ENCODE data around the gene SP140. TPM values are rescaled to one million over a fixed set of nuclear protein-coding genes. Genes with fewer than 3 reads are reported as not detected.

SP140 gene
- total RNA-seq, 1 experiment from 2014 or later = not detected

- Mint-ChIP-seq H3K27me3 (ENCODE audit: insufficient read depth, unreplicated experiment) (no peaks in the 10 kb centered on the region), H3K27ac (ENCODE audit: unreplicated experiment) (no peak within 1 kb of the TSS)
Measured at GRCh38 chr2:230326453-230327417, 101.2 kb downstream of the SP140 start, which contains the start of gene SP140L. SP140L (plus strand) TSS chr2:230327193; CDS start chr2:230327270, 77 bp downstream.

GRCh38 chr2:230327418-230328154 lies 102.0 kb downstream of the SP140 start:
- Mint-ChIP-seq H3K27me3 (ENCODE audit: insufficient read depth, unreplicated experiment) (no peaks in the 10 kb centered on the region), H3K27ac (ENCODE audit: unreplicated experiment) (no peak overlapping the region), H3K36me3 (ENCODE audit: insufficient read depth, unreplicated experiment) (no peaks in the 10 kb centered on the region), H3K4me3 (ENCODE audit: unreplicated experiment) (no peak overlapping the region), H3K9me3 (ENCODE audit: unreplicated experiment) (no peaks in the 10 kb centered on the region), H3K4me1 (ENCODE audit: low read depth, unreplicated experiment) (no peaks in the 10 kb centered on the region)
- no TSS peak for BruUV-seq (replicated peaks)
- ChIA-PET CTCF (no interaction called here), POLR2A (no interaction called here)
- H3K4me3 ChIP-seq (ENCODE audit: low read depth, low read length) = no peak overlapping the region
- no peaks in the 10 kb centered on the region for H3K27me3 ChIP-seq (replicated peaks; ENCODE audit: control insufficient read depth, insufficient read depth, low read length)
- no peaks in the 10 kb centered on the region for H3K36me3 ChIP-seq (ENCODE audit: control insufficient read depth, insufficient read depth, low read length)
- TF ChIP-seq CTCF (IDR thresholded peaks at IDR 0.05; ENCODE audit: insufficient read depth in 1 of 2, low read depth in 1 of 2, low read length in 1 of 2, severe bottlenecking in 1 of 2, unreplicated experiment in 1 of 2) = no peak
- H3K4me1 ChIP-seq = no peaks in the 10 kb centered on the region
- H3K9me3 ChIP-seq = no peaks in the 10 kb centered on the region
- intact Hi-C loops (cut with micrococcal nuclease; ENCODE audit: unreplicated experiment) = no loop called here
- DNase-seq = no peak

More at GRCh38 chr2:230326453-230327417, 101.2 kb downstream of the SP140 start, which contains the start of gene SP140L:
- H3K9me3 ChIP-seq = no peaks in the 10 kb centered on the region
- no peaks in the 10 kb centered on the region for H3K36me3 ChIP-seq (ENCODE audit: control insufficient read depth, insufficient read depth, low read length)
- Mint-ChIP-seq H3K36me3 (ENCODE audit: insufficient read depth, unreplicated experiment) (no peaks in the 10 kb centered on the region), H3K4me1 (ENCODE audit: low read depth, unreplicated experiment) (no peaks in the 10 kb centered on the region), H3K4me3 (ENCODE audit: unreplicated experiment) (no peak within 1 kb of the TSS), H3K9me3 (ENCODE audit: unreplicated experiment) (no peaks in the 10 kb centered on the region)
- H3K27me3 ChIP-seq (replicated peaks; ENCODE audit: control insufficient read depth, insufficient read depth, low read length) = no peaks in the 10 kb centered on the region
- CTCF ChIA-PET = no interaction called here
- POLR2A ChIA-PET = no interaction called here
- no peak within 1 kb of the TSS for H3K4me3 ChIP-seq (ENCODE audit: low read depth, low read length)
- BruUV-seq (replicated peaks) = no TSS peak
- no peaks in the 10 kb centered on the region for H3K4me1 ChIP-seq
- DNase-seq = no peak
- intact Hi-C loops (cut with micrococcal nuclease; ENCODE audit: unreplicated experiment) = no loop called here
- TF ChIP-seq CTCF (IDR thresholded peaks at IDR 0.05; ENCODE audit: insufficient read depth in 1 of 2, low read depth in 1 of 2, low read length in 1 of 2, severe bottlenecking in 1 of 2, unreplicated experiment in 1 of 2) = no peak

- H3K4me1 Mint-ChIP-seq (ENCODE audit: low read depth, unreplicated experiment) = no peaks in the 10 kb centered on the region
- H3K4me3 ChIP-seq (ENCODE audit: low read depth, low read length) = no peak overlapping the region
- no peak overlapping the region for H3K27ac Mint-ChIP-seq (ENCODE audit: unreplicated experiment)
- no peaks in the 10 kb centered on the region for H3K36me3 ChIP-seq (ENCODE audit: control insufficient read depth, insufficient read depth, low read length)
- H3K27me3 Mint-ChIP-seq (ENCODE audit: insufficient read depth, unreplicated experiment) = no peaks in the 10 kb centered on the region
- H3K9me3 ChIP-seq = no peaks in the 10 kb centered on the region
- DNase-seq = no peak
- H3K27me3 ChIP-seq (replicated peaks; ENCODE audit: control insufficient read depth, insufficient read depth, low read length) = no peaks in the 10 kb centered on the region
- ChIA-PET CTCF (no interaction called here), POLR2A (no interaction called here)
- H3K4me1 ChIP-seq = no peaks in the 10 kb centered on the region
- BruUV-seq (replicated peaks) = no TSS peak
- TF ChIP-seq CTCF (IDR thresholded peaks at IDR 0.05; ENCODE audit: insufficient read depth in 1 of 2, low read depth in 1 of 2, low read length in 1 of 2, severe bottlenecking in 1 of 2, unreplicated experiment in 1 of 2) = no peak
- no peak overlapping the region for H3K4me3 Mint-ChIP-seq (ENCODE audit: unreplicated experiment)
- intact Hi-C loops (cut with micrococcal nuclease; ENCODE audit: unreplicated experiment) = no loop called here
- no peaks in the 10 kb centered on the region for H3K36me3 Mint-ChIP-seq (ENCODE audit: insufficient read depth, unreplicated experiment)
- no peaks in the 10 kb centered on the region for H3K9me3 Mint-ChIP-seq (ENCODE audit: unreplicated experiment)
Measured at GRCh38 chr2:230328155-230328458, 102.6 kb downstream of the SP140 start.
